KMS-11 (cell line): Measurements from ENCODE around the gene CRBN.

Experiments
- H2AFZ ChIP-seq: fragments of 200-600 bp; sonication (generic); 2 replicates; pipeline ENCODE4 v1.6.1; 2016; ENCODE audit warnings: antibody characterized with exemption, mixed run types, low read depth
- H3K27ac ChIP-seq: fragments of 200-600 bp; sonication (generic); 2 replicates; pipeline ENCODE4 v1.6.1; 2016; ENCODE audit warnings: mild to moderate bottlenecking, mixed run types
- H3K27me3 ChIP-seq: fragments of 200-600 bp; sonication (generic); 2 replicates; pipeline ENCODE4 v1.6.1; 2017; ENCODE audit warnings: mild to moderate bottlenecking, low read depth, mixed run types, moderate library complexity; ENCODE audit not compliant: insufficient read depth
- H3K36me3 ChIP-seq: fragments of 200-600 bp; sonication (generic); 2 replicates; pipeline ENCODE4 v1.6.1; 2017; ENCODE audit warnings: mild to moderate bottlenecking, mixed run types; ENCODE audit not compliant: insufficient read depth
- H3K4me1 ChIP-seq: fragments of 200-600 bp; sonication (generic); 2 replicates; pipeline ENCODE4 v1.6.1; 2016; ENCODE audit warnings: mild to moderate bottlenecking, low read depth, mixed run types; ENCODE audit not compliant: poor library complexity, severe bottlenecking
- H3K4me2 ChIP-seq: fragments of 200-600 bp; sonication (generic); 2 replicates; pipeline ENCODE4 v1.7.0; 2016; ENCODE audit warnings: mild to moderate bottlenecking, mixed run types
- H3K4me3 ChIP-seq: fragments of 200-600 bp; sonication (generic); IDR thresholded peaks from 2 replicates; pipeline ENCODE4 v1.6.1; 2017; ENCODE audit warnings: low read depth, low read length, mixed read lengths; ENCODE audit not compliant: insufficient read depth
- H3K79me2 ChIP-seq: fragments of 200-600 bp; sonication (generic); 2 replicates; pipeline ENCODE4 v1.6.1; 2016; ENCODE audit warnings: low read depth, mixed run types; ENCODE audit not compliant: insufficient read depth
- H3K9ac ChIP-seq: fragments of 200-600 bp; sonication (generic); 2 replicates; pipeline ENCODE4 v1.6.1; 2016; ENCODE audit warnings: mild to moderate bottlenecking, mixed run types
- H4K20me1 ChIP-seq: fragments of 200-600 bp; sonication (generic); 2 replicates; pipeline ENCODE4 v1.6.1; 2016; ENCODE audit warnings: mild to moderate bottlenecking, mixed run types; ENCODE audit not compliant: insufficient read depth
- CTCF ChIP-seq: fragments of 200-600 bp; sonication (generic); conservative IDR thresholded peaks from 2 replicates; pipeline ENCODE4 v1.6.1; 2017; ENCODE audit warnings: low read depth, mild to moderate bottlenecking, antibody characterized with exemption, low read length, moderate library complexity, mixed read lengths

Gene CRBN

GRCh38 chr3:3107858-3108257 is 71.6 kb downstream of the CRBN start:
- Histone ChIP-seq H2AFZ (no peak overlapping the region), H3K36me3 (no peaks in the 10 kb centered on the region), H3K27ac (no peak overlapping the region), H3K27me3 (no peaks in the 10 kb centered on the region), H3K4me3 (no peak overlapping the region), H3K79me2 (no peaks in the 10 kb centered on the region), H3K4me1 (no peaks in the 10 kb centered on the region), H3K4me2 (no peak overlapping the region), H3K9ac (no peak overlapping the region), H4K20me1 (no peaks in the 10 kb centered on the region)
- no peak for TF ChIP-seq CTCF

- Histone ChIP-seq H3K4me1 (no peaks in the 10 kb centered on the region), H4K20me1 (no peaks in the 10 kb centered on the region), H3K36me3 (no peaks in the 10 kb centered on the region), H3K4me2 (no peak overlapping the region), H3K27ac (no peak overlapping the region), H3K4me3 (no peak overlapping the region), H3K27me3 (no peaks in the 10 kb centered on the region), H3K79me2 (no peaks in the 10 kb centered on the region), H3K9ac (no peak overlapping the region), H2AFZ (no peak overlapping the region)
- TF ChIP-seq CTCF = no peak
Measured at GRCh38 chr3:3107181-3107580, 72.3 kb downstream of the CRBN start.

GRCh38 chr3:3105815-3106214 is 73.7 kb downstream of the CRBN start:
- H3K79me2 ChIP-seq = no peaks in the 10 kb centered on the region
- no peak for TF ChIP-seq CTCF
- no peaks in the 10 kb centered on the region for H3K4me1 ChIP-seq
- H3K27me3 ChIP-seq = no peaks in the 10 kb centered on the region
- H3K4me2 ChIP-seq = no peak overlapping the region
- H3K4me3 ChIP-seq = no peak overlapping the region
- no peak overlapping the region for H3K9ac ChIP-seq
- no peaks in the 10 kb centered on the region for H3K36me3 ChIP-seq
- H3K27ac ChIP-seq = no peak overlapping the region
- no peaks in the 10 kb centered on the region for H4K20me1 ChIP-seq
- no peak overlapping the region for H2AFZ ChIP-seq

- Histone ChIP-seq H3K4me2 (no peak overlapping the region), H2AFZ (no peak overlapping the region), H3K27me3 (no peaks in the 10 kb centered on the region), H4K20me1 (no peaks in the 10 kb centered on the region), H3K4me1 (no peaks in the 10 kb centered on the region), H3K27ac (no peak overlapping the region), H3K79me2 (no peaks in the 10 kb centered on the region), H3K4me3 (no peak overlapping the region), H3K36me3 (no peaks in the 10 kb centered on the region), H3K9ac (no peak overlapping the region)
- TF ChIP-seq CTCF = no peak
Measured at GRCh38 chr3:3105246-3105645, 74.2 kb downstream of the CRBN start.

- no peaks in the 10 kb centered on the region for H3K27me3 ChIP-seq
- H3K4me2 ChIP-seq = no peak overlapping the region
- no peaks in the 10 kb centered on the region for H3K36me3 ChIP-seq
- no peak overlapping the region for H3K27ac ChIP-seq
- H3K9ac ChIP-seq = no peak overlapping the region
- no peak overlapping the region for H3K4me3 ChIP-seq
- no peak overlapping the region for H2AFZ ChIP-seq
- no peak for TF ChIP-seq CTCF
- H3K4me1 ChIP-seq = no peaks in the 10 kb centered on the region
- H3K79me2 ChIP-seq = no peaks in the 10 kb centered on the region
- H4K20me1 ChIP-seq = no peaks in the 10 kb centered on the region
Measured at GRCh38 chr3:3102751-3103150, 76.7 kb downstream of the CRBN start.
